Stimulated activated naive CD4-positive, alpha-beta T cell (primary cell): ENCODE measurements around the gene TICAM1.
"Not testable (repeated sequence)": the region's sequence is repeated elsewhere in the genome, so short reads cannot be mapped to it uniquely, and the experiment has no call there.

Experiments
- DNase-seq, 6 experiments: peaks; one replicate each; lab custom pipeline; 2025; lab: John Stamatoyannopoulos, UW

TICAM1 gene

DNA sequence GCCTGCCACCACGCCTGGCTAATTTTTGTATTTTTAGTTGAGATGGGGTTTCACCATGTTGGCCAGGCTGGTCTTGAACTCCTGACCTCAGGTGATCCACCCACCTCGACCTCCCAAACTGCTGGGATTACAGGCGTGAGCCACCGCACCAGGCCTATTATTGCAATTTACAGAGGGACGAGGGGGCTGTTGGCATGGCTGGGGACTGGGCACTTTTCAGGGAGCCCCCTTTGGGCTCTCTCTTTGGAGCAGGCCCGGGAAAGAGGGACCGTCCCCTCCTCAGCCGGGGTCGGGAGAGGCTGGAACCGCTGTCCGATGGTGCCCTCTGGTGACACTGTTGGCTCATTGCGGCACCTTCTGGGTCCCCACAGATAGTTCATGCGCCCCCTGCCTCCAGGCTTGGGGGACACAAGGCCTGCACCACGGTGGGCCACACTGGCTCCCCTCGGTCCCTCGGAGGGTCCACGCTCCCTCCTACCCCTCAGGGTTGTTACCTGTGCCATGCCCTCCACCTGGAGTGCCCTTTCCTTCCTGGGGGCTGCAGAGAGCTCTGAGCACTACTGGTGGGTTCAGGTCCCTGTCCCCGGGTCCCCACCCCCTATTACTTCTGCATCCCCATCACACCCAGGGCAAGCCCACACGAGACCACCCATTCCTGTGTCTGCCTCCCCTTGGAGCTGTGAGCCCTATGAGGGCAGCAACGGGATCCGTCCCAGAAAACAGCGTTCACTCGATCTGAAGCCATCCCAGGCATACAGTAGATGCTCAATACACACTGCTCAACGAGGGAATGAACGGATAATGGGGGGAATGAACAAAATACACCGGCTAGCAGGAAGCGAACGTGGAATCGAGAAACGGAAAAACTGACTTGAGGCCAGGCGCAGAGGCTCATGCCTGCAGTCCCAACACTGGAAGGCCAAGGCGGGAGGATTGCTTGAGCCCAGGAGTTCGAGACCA lies 27.5 kb downstream of the TICAM1 start:
- peak; percentile 35 to 64 (median 56) for DNase-seq

DNA sequence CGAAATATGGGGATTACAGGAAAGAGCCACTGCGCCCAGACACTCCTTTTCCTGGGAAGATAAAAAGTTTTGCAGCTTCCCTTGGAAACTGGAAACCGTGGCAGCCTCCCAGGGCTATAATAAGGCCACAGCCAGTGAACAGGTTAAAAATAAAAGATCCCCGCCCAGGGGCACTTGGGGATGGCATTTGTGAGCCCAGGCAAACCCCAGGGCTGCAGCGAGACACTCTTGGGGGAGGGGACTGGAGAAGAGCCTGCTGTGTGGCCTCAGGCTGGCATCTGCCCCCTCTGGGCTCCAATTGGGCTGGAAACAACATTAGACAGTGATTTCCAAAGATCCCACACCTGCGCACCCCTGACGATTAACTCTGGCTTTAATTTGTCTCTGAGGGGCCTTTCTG lies 28.8 kb downstream of the TICAM1 start:
- no peak for DNase-seq

DNA sequence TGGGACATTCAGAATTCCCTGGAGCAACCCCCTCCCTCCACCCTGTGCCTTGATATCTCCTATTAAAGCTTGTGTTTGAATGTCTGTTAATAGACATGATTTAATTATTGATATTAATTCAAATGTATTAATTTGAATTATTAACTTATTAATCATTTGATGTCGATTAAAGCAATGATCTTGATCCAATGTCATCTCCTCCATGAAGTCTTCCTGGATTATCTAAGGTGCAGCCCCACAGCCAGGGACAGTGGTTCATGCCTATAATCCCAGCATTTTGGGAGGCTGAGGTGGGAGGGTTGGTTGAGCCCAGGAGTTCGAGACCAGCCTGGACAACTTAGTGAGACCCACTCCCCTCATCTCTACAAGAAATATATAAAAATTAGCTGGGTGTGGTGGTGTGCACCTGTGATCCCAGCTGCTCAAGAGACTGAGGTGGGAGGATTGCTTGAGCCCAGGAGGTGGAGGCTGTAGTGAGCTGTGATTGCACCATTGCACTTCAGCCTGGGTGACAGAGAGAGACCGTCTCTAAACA lies 30.4 kb downstream of the TICAM1 start:
- no peak for DNase-seq

DNA sequence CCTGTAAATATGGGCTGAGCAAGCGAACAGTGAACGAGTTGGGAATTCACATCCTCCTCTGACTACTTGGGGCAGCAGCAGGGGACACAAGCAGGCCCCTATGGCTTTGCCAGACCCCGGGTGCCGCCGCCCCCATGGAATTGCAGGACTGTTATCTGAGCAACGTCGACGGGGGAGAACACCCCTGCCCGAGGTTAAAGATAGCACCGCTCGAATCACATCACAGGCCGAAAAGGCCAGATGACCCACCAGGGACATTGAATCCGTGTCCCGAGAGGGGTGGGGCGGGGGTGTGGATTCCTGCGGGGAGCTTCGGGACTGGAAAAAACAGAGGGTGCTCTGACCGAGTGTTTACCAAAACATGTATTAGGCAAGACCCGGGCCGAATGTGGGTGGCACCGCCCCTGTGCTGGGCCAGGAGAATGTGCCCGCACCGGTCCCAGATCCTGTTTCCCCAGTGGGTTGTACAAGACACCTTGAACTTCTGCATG lies 30.9 kb downstream of the TICAM1 start:
- no peak for DNase-seq

DNA sequence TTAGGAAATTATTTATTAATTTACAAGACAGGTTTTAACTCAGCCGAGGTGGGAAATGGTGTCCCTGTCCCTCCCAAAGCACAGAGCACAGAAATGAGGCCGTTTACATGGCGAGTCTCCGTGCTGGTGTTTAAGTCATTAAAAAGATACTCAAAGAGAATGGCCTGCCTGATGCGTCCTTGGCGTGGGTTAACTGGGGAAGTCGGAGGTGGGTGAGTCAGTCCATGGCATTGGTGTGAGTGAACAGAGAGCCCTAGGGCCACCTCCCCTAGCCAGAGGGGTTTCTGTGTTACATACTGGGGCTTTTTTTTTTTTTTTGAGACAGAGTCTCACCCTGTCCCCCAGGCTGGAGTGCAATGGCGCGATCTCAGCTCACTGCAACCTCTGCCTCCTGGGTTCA lies 36.1 kb downstream of the TICAM1 start:
- no peak for DNase-seq

DNA sequence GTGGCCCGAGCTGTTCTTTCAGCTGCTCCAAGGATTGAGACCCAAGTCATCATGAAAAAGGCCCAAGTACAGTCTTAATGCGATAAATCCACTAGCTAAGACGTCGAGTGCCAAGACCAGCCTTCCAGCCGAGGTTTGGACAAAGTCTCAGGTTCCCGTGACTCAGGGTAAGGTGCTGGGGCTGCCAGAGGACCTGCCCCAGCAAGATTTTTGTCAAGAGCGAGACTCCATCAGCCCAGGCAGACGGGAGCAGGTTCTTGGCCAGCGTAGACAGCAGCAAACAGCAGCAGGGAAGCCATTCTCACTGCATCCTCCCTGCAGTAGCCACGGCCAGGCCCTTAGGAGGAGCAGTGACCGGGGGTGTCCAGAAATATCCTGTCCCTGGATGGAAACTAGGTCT lies 36.5 kb downstream of the TICAM1 start:
- no peak for DNase-seq

DNA sequence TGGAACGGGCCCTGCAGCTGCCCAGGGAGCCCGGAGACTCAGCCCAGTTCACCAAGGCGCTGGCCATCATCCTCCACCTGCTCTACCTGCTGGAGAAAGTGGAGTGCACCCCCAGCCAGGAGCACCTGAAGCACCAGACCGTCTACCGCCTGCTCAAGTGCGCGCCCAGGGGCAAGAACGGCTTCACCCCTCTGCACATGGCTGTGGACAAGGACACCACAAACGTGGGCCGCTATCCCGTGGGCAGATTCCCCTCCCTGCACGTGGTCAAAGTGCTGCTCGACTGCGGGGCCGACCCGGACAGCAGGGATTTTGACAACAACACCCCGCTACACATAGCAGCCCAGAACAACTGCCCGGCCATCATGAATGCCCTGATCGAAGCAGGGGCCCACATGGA lies 38.2 kb downstream of the TICAM1 start:
- not testable (repeated sequence) for DNase-seq

DNA sequence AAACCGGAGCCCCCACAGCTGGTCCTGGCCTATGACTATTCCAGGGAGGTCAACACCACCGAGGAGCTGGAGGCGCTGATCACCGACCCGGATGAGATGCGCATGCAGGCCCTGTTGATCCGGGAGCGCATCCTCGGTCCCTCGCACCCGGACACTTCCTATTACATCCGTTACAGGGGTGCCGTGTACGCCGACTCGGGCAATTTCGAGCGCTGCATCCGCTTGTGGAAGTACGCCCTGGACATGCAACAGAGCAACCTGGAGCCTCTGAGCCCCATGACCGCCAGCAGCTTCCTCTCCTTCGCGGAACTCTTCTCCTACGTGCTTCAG lies 38.7 kb downstream of the TICAM1 start:
- not testable (repeated sequence) for DNase-seq

DNA sequence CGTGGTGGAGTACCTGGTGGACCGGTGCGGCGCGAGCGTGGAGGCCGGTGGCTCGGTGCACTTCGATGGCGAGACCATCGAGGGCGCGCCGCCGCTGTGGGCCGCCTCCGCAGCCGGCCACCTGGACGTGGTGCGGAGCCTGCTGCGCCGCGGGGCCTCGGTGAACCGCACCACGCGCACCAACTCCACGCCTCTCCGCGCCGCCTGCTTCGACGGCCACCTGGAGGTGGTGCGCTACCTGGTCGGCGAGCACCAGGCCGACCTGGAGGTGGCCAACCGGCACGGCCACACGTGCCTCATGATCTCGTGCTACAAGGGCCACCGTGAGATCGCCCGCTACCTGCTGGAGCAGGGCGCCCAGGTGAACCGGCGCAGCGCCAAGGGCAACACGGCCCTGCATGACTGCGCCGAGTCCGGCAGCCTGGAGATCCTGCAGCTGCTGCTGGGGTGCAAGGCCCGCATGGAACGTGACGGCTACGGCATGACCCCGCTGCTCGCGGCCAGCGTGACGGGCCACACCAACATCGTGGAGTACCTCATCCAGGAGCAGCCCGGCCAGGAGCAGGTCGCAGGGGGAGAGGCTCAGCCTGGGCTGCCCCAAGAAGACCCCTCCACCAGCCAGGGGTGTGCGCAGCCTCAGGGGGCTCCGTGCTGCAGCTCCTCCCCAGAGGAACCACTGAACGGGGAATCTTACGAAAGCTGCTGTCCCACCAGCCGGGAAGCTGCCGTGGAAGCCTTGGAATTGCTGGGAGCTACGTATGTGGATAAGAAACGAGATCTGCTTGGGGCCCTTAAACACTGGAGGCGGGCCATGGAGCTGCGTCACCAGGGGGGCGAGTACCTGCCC lies 39.3 kb downstream of the TICAM1 start:
- not testable (repeated sequence) for DNase-seq

DNA sequence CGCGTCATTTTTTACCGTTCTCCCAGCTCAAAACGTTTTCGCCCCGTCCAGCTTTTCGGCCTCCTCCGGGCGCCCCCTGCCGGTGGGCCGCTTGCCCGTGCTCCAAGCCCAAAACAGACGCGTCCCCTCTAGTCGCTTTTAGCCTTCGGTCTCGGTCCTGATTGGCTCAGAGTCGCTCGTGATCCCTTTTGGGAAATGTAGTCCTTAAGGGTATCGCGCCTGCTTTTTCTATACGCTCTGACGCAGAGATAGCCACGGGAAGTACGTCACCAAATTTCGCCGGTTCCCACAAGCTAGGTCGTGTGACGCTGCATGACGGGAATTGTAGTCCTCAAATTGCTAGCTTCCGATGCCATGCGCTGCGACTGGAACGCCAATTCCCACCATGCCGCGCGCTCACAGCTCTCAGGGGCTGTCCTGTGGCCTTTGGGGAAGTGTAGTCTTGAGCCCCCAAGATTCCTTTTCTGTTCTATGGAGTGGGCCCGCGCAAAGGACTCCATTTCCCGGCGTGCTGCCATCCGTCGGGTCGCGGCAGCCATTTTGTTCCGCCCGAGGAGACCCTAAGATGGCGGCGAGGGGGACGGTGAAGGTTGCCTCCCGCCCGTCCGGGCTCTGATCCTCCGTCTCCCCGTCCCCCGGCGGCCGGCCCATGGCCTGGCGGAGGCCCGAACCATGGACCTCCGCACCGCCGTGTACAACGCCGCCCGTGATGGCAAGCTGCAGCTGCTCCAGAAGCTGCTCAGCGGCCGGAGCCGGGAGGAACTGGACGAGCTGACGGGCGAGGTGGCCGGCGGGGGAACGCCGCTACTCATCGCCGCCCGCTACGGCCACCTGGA lies 40.1 kb downstream of the TICAM1 start, which contains the start of gene FEM1A:
TSS of gene FEM1A (plus strand) at position 552 of the 836 bp plus-strand sequence. CDS start at position 673, 121 bp downstream.
- peak; percentile 95 to 100 (median 99) for DNase-seq

DNA sequence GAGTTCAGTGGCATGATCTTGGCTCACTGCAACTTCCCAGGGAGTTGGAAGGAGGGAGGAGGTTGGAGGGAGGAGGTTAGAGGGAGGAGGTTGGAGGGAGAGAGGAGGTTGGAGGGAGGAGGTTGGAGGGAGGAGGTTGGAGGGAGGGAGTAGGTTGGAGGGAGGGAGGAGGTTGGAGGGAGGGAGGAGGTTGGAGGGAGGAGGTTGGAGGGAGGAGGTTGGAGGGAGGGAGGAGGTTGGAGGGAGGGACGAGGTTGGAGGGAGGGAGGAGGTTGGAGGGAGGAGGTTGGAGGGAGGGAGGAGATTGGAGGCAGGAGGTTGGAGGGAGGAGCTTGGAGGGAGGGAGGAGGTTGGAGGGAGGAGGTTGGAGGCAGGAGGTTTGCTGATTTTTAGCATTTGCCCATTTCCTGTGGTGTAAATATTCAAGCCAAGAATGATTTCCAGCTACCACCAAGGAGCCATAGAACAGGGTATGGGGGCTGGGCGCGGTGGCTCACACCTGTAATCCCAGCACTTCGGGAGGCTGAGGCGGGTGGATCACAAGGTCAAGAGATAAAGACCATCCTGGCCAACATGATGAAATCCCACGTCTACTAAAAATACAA lies 45.0 kb downstream of the TICAM1 start:
- DNase-seq, result not testable (repeated sequence)

DNA sequence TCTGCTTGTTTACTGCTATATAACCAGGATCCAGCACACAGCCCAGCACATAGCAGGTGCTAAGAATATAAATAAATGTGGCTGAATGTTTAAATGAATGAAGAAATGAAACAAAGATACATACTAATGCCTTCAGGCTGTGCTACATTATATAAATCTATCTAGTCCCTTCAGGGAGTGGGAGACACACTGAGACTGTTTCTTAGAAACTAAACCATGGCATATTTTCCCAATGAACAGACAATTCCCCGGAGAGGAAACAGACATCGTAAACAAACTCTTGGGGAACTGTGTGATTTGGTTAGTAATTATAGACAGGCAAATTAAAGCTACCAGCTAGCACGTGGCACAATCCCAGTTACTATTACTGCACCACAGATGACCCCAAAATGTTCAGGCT lies 49.7 kb downstream of the TICAM1 start:
- DNase-seq, result no peak

DNA sequence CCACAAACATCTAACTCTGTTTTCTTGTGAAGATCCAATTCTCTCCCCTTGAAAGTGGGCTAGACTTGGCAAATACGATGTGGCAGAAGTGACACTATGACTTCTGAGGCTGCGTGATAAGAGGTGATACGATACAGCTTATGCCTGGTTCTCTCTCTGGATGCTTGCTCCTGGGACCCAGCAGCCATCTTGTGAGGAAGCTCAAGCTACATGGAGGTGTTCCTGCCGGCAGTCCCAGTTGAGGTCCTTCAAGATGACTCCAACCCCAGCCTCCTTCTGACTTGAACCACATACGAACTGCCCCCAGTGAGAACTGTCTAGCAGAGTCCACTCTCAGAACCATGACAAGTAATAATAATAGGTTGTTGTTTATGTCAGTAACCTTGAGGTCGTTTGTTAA lies 50.7 kb downstream of the TICAM1 start:
- DNase-seq, result no peak

DNA sequence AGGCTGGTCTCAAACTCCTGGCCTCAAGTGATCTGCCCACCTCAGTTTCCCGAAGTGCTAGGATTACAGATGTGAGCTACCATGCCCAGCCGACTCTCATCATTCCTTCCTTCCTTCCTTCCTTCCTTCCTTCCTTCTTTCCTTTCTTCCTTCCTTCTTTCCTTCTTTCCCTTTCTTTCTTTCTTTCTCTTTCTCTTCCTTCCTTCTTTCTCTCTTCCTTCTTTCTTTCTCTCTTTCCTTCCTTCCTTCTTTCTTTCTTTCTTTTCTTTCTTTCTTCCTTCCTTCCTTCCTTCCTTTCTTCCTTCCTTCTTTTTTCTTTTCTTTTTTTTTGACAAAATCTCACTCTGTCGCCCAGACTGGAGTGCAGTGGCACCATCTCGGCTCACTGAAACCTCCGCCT lies 53.4 kb downstream of the TICAM1 start:
- DNase-seq, result not testable (repeated sequence)

DNA sequence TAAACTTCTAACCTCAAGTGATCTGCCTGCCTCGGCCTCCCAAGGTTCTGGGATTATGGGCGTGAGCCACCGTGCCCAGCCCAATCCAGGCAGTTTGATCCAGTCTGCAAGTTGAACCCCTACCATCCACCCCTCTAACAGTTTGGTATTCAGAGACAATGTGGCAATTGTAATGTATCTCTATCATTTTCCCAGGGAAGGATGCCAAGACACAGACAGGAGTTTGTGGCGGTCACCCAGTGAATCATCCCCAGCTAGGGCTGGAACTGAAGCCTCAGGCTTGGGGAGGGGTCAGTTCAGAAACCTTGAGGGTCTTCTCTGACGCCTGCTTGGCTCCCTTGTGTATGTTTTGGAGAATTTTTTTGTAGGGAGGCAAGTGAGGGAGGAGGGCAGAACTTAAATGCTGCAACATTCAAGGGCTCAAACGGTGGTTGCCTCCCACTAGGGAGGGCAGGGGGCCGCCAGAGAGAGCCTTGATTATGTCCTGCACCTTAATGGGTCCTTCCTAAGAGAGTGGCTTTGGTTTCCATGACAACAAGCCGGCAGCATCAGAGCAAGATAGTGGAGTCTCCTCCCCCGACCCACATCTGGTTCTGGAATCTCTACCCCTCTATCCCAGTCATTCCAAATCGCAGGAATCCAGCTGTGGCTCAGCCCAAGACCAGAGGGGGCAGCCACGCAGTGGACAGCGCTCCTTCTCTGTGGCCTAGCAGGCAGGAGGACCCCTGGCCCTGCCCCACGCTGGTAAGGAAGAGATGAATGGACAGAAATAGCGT lies 54.9 kb downstream of the TICAM1 start:
- no peak for DNase-seq

DNA sequence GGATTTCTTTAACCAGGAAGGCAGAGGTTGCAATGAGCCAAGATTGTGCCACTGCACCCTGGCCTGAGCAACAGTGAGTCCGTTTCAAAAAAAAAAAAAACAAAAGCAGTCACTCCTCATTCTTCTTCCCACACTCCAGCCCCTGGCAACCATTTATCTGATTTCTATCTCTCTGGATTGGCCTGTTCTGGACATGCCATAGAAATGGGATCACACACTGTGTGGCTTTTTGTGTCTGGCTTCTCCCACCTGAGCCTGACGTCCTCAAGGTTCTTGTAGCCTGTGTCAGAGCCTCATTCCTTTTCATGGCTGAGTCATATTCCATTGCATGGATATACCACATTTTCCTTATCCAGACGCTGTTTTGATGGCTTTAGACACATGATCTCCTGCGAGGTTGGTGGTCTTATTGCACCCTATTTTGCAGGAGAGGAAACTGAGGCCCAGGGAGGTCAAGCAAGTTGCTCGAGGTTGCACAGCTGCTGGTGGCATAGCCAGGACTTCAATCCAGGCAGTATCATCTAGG lies 55.8 kb downstream of the TICAM1 start:
- no peak for DNase-seq

DNA sequence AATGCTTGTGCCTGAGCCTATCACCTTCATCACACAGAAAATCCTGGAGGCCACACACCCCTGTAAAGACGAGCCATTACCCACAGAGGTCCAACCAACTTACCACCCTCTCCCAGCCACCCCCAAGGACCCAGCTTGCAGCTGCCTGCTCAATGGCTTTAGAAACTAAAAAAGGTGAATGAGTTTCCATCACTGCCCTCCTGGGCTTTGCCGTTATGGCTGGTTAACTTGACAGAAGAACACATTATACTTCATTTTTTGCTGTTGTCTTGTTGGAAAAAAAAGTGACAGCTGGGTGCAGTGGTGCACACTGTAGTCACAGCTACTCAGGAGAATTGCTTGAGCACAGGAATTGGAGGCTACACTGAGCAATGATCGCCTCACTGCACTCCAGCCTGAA lies 57.4 kb downstream of the TICAM1 start:
- no peak for DNase-seq

DNA sequence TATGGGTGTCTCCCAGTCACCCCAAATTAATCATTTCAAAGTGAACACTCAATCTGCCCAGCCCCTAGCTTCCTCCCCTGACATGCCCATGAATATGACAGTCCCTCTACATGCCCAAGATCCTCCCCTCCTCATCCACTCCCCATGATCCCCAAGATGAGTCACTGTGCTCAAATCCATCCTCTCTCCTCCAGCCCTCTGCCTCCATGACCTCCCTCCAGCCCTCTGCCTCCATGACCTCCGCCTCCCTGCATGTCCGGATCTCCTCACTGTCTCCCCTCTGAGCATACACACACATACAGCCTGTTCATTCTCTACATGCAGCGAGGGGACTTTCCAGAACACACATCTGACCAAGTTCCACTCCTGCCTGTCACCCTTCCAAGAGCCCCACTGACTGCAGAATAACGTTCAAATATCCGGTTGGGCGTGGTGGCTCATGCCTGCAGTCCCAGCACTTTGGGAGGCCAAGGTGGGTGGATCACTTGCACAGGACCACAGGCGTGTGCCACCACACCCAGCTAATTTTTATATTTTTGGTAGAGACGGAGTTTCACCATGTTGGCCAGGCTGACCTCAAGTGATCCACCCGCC lies 58.4 kb downstream of the TICAM1 start:
- DNase-seq, result no peak

DNA sequence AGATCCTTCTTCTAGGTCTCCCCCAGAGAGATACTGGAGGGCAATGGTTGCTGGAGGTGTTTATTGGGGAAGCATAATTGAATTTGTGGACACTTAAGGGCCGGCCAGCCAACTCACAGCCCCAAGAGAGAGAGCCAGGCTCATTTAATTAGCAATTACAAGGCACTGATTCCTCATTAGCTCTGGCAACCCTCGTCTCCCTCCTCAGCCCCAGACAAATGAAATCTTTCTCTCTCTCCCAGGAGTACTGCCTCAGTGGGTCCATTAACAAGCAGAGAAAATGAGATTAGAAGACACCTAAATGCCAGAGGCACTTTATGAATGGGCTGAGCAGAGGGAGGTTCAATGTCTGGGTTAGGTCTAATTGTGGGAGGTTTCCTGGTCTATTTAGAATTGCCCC lies 58.9 kb downstream of the TICAM1 start:
- DNase-seq, result no peak
